ENCODE measurements around the gene TAS2R39. TPM values are rescaled to one million over a fixed set of nuclear protein-coding genes. Genes with fewer than 3 reads are reported as not detected.

The TAS2R39 gene
- total RNA-seq, 1 experiment from 2014 or later, result not detected

DNA sequence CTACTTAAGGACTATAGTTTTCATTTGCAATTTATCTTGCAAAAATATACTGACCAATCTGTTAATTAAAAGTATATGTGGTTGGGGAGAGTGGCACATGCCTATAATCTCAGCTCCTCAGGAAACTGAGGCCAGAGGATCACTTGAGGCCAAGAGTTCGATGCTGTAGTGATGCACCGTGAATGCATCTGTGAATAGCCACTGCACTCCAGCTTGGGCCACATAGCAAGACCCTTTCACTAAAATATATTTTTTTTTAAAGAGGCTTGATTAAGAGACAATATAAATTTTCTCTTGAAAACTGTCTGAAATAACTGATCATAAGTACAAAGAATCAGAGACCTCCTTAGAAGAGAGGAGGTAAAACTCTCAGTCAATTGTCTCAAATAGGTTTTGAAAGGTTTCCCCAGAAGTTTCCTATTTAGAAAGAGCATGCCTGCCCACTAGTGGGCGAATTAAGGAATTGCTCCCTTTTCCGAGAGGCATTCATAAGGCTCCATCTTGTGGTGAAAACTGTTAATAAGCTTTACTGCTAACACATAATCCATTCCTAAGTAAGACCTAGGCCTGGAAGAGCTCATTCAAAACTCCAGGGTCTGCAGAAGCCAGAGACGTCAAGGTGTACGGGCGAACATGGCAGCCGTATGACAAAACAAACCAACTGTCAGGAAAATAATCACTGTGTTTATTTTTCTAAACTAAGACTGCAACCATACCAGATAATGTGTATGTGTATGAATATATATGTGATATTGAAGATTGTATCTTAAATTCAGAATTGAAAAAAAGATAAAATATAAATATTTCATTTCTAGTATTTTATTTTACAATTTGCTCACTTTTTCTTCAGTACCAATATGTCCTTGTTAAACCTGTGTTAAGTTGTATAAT, 31.8 kb downstream of the TAS2R39 start:
- TF ChIP-seq, protein P1, sequence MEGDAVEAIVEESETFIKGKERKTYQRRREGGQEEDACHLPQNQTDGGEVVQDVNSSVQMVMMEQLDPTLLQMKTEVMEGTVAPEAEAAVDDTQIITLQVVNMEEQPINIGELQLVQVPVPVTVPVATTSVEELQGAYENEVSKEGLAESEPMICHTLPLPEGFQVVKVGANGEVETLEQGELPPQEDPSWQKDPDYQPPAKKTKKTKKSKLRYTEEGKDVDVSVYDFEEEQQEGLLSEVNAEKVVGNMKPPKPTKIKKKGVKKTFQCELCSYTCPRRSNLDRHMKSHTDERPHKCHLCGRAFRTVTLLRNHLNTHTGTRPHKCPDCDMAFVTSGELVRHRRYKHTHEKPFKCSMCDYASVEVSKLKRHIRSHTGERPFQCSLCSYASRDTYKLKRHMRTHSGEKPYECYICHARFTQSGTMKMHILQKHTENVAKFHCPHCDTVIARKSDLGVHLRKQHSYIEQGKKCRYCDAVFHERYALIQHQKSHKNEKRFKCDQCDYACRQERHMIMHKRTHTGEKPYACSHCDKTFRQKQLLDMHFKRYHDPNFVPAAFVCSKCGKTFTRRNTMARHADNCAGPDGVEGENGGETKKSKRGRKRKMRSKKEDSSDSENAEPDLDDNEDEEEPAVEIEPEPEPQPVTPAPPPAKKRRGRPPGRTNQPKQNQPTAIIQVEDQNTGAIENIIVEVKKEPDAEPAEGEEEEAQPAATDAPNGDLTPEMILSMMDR (IDR thresholded peaks at IDR 0.05; ENCODE audit: insufficient read depth in 1 of 2, low read depth in 1 of 2, low read length in 1 of 2, severe bottlenecking in 1 of 2, unreplicated experiment in 1 of 2), result peak; percentile 98 to 100
- Mint-ChIP-seq H3K27me3 (ENCODE audit: insufficient read depth, unreplicated experiment) (peaks cover 7% of the 10 kb centered on the region), H3K36me3 (ENCODE audit: insufficient read depth, unreplicated experiment) (no peaks in the 10 kb centered on the region), H3K4me3 (ENCODE audit: unreplicated experiment) (no peak overlapping the region), H3K9me3 (ENCODE audit: unreplicated experiment) (no peaks in the 10 kb centered on the region), H3K4me1 (ENCODE audit: low read depth, unreplicated experiment) (no peaks in the 10 kb centered on the region), H3K27ac (ENCODE audit: unreplicated experiment) (no peak overlapping the region)
- no peaks in the 10 kb centered on the region for H3K9me3 ChIP-seq
- no peak overlapping the region for H3K4me3 ChIP-seq (ENCODE audit: low read depth, low read length)
- no TSS peak for BruUV-seq (replicated peaks)
- no peaks in the 10 kb centered on the region for H3K4me1 ChIP-seq
- intact Hi-C loops (cut with micrococcal nuclease; ENCODE audit: unreplicated experiment), result loop anchor here (1.0 kb wide), 4 partner anchors 207 to 361 kb away; no protein-coding TSS in a partner anchor
- peak; percentile 58 to 79 for DNase-seq
- ChIA-PET CTCF (interaction anchor here (0.5 to 2.0 kb wide), 46 partner anchors 8 to 583 kb away, joined by 3 to 167 read pairs (median 4); partner anchors contain the start of genes CASP2, EPHA1, EPHB6 and GSTK1), POLR2A (interaction anchor here (0.5 kb wide), 1 partner anchor 41 kb away, joined by 3 read pairs; no protein-coding TSS in a partner anchor)
- no peaks in the 10 kb centered on the region for H3K27me3 ChIP-seq (replicated peaks; ENCODE audit: control insufficient read depth, insufficient read depth, low read length)
- H3K36me3 ChIP-seq (ENCODE audit: control insufficient read depth, insufficient read depth, low read length), result no peaks in the 10 kb centered on the region

DNA sequence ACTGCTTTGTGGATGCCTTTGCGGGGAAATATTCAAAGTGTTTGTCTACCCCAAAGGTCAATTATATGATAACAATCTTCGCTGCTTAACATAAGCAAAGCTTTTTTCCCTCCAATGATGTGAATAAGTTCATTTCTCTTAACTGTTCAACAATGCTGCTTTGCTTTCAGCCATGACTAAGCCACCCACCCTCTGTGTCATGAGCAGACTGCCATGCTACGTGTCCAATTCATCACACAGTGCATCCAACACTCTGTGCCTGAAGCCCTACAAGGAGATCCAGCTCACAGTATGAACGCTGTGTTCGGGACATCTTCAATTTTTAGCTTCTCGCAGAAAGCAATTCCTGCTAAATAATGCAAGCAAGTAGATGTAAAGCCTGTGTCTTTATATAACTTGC, 32.9 kb downstream of the TAS2R39 start:
- H3K27me3 Mint-ChIP-seq (ENCODE audit: insufficient read depth, unreplicated experiment), result peaks cover 7% of the 10 kb centered on the region
- no peak overlapping the region for H3K27ac Mint-ChIP-seq (ENCODE audit: unreplicated experiment)
- H3K4me1 Mint-ChIP-seq (ENCODE audit: low read depth, unreplicated experiment), result no peaks in the 10 kb centered on the region
- ChIA-PET POLR2A (no interaction called here), CTCF (interaction anchor here (1.0 to 1.9 kb wide), 5 partner anchors 24 to 362 kb away, joined by 3 to 18 read pairs (median 3); partner anchors contain the start of gene CASP2)
- H3K9me3 Mint-ChIP-seq (ENCODE audit: unreplicated experiment), result no peaks in the 10 kb centered on the region
- no peak for DNase-seq
- H3K4me3 ChIP-seq (ENCODE audit: low read depth, low read length), result no peak overlapping the region
- no peak overlapping the region for H3K4me3 Mint-ChIP-seq (ENCODE audit: unreplicated experiment)
- H3K4me1 ChIP-seq, result no peaks in the 10 kb centered on the region
- H3K9me3 ChIP-seq, result no peaks in the 10 kb centered on the region
- TF ChIP-seq, protein P1 (IDR thresholded peaks at IDR 0.05; ENCODE audit: insufficient read depth in 1 of 2, low read depth in 1 of 2, low read length in 1 of 2, severe bottlenecking in 1 of 2, unreplicated experiment in 1 of 2), result no peak
- no peaks in the 10 kb centered on the region for H3K36me3 Mint-ChIP-seq (ENCODE audit: insufficient read depth, unreplicated experiment)
- BruUV-seq (replicated peaks), result no TSS peak
- intact Hi-C loops (cut with micrococcal nuclease; ENCODE audit: unreplicated experiment), result no loop called here
- H3K27me3 ChIP-seq (replicated peaks; ENCODE audit: control insufficient read depth, insufficient read depth, low read length), result no peaks in the 10 kb centered on the region
- no peaks in the 10 kb centered on the region for H3K36me3 ChIP-seq (ENCODE audit: control insufficient read depth, insufficient read depth, low read length)

- TF ChIP-seq, protein P1 (IDR thresholded peaks at IDR 0.05; ENCODE audit: insufficient read depth in 1 of 2, low read depth in 1 of 2, low read length in 1 of 2, severe bottlenecking in 1 of 2, unreplicated experiment in 1 of 2), result no peak
- H3K36me3 Mint-ChIP-seq (ENCODE audit: insufficient read depth, unreplicated experiment), result no peaks in the 10 kb centered on the region
- ChIA-PET CTCF (interaction anchor here (1.9 kb wide), 1 partner anchor 24 kb away, joined by 18 read pairs; no protein-coding TSS in a partner anchor), POLR2A (no interaction called here)
- no peaks in the 10 kb centered on the region for H3K4me1 Mint-ChIP-seq (ENCODE audit: low read depth, unreplicated experiment)
- no peaks in the 10 kb centered on the region for H3K4me1 ChIP-seq
- H3K9me3 ChIP-seq, result no peaks in the 10 kb centered on the region
- H3K27me3 Mint-ChIP-seq (ENCODE audit: insufficient read depth, unreplicated experiment), result peaks cover 7% of the 10 kb centered on the region
- BruUV-seq (replicated peaks), result no TSS peak
- no peaks in the 10 kb centered on the region for H3K27me3 ChIP-seq (replicated peaks; ENCODE audit: control insufficient read depth, insufficient read depth, low read length)
- no peak overlapping the region for H3K4me3 Mint-ChIP-seq (ENCODE audit: unreplicated experiment)
- intact Hi-C loops (cut with micrococcal nuclease; ENCODE audit: unreplicated experiment), result no loop called here
- no peak overlapping the region for H3K27ac Mint-ChIP-seq (ENCODE audit: unreplicated experiment)
- no peaks in the 10 kb centered on the region for H3K36me3 ChIP-seq (ENCODE audit: control insufficient read depth, insufficient read depth, low read length)
- no peaks in the 10 kb centered on the region for H3K9me3 Mint-ChIP-seq (ENCODE audit: unreplicated experiment)
- no peak for DNase-seq
- H3K4me3 ChIP-seq (ENCODE audit: low read depth, low read length), result no peak overlapping the region
Observed at GRCh38 chr7:143216686-143217085, 33.5 kb downstream of the TAS2R39 start.
